Sigmoid colon (tissue), 7 donors: Measurements from ENCODE around the gene FOXQ1. TPM values are rescaled to one million over a fixed set of nuclear protein-coding genes. Genes with fewer than 3 reads are reported as not detected.

Source experiments
- DNase-seq: peaks from one replicate; pipeline ENCODE4 v3.0.0-alpha.2; 2019
- H3K27ac ChIP-seq, 4 donors: fragments of 200-600 bp; sonication (generic); one replicate each; pipeline ENCODE4 v1.5.1; 2016 to 2019; ENCODE audit warnings: mild to moderate bottlenecking in 1 of 4
- H3K27me3 ChIP-seq, 3 donors: fragments of 200-600 bp; sonication (generic); one replicate each; pipeline ENCODE4 v1.5.1; 2019; ENCODE audit warnings: mild to moderate bottlenecking in 1 of 3
- H3K36me3 ChIP-seq, 4 donors: fragments of 200-600 bp; sonication (generic); one replicate each; pipeline ENCODE4 v1.5.1; 2016 to 2019
- H3K4me1 ChIP-seq, 4 donors: fragments of 200-600 bp; sonication (generic); one replicate each; pipeline ENCODE4 v1.5.1; 2017 to 2019
- H3K4me3 ChIP-seq, 4 donors: fragments of 200-600 bp; sonication (generic); one replicate each; pipeline ENCODE4 v1.5.1; 2017 to 2019; ENCODE audit warnings: mild to moderate bottlenecking in 2 of 4, moderate library complexity in 1 of 4
- H3K9me3 ChIP-seq, 4 donors: fragments of 200-600 bp in 3 of 4; sonication (generic) in 3 of 4; one replicate each; pipeline versions ENCODE4 v1.5.1 to v1.6.1; 2013 to 2019
- CTCF ChIP-seq, 4 experiments: fragments of 450-650 bp in 3 of 4; fragments of 200-600 bp in 1 of 4; IDR thresholded peaks; one replicate each; pipeline ENCODE4 v1.5.1; 2016 to 2019; ENCODE audit warnings: antibody characterized with exemption in 4 of 4, mild to moderate bottlenecking in 3 of 4, moderate library complexity in 2 of 4
- EP300 ChIP-seq, 4 donors: sonication (generic); formaldehyde crosslinking; IDR thresholded peaks; one replicate each; pipeline ENCODE4 v1.6.1; 2017; ENCODE audit warnings: antibody characterized with exemption in 4 of 4
- POLR2A ChIP-seq, 2 donors: fragments of 450-650 bp; IDR thresholded peaks; one replicate each; pipeline ENCODE4 v1.6.1; 2016; ENCODE audit warnings: antibody characterized with exemption in 2 of 2, mild to moderate bottlenecking in 2 of 2, moderate library complexity in 2 of 2
- POLR2AphosphoS5 ChIP-seq, 4 donors: sonication (generic); formaldehyde crosslinking; IDR thresholded peaks; one replicate each; pipeline ENCODE4 v1.6.1; 2017; ENCODE audit warnings: antibody characterized with exemption in 4 of 4
- WGBS, 2 donors: extraction: QIAGEN DNeasy Blood & Tissue Kit; methylation state at CpG; one replicate each; pipeline ENCODE4 v1.1.7; 2013; 5-methylcytosine and 5-hydroxymethylcytosine counted together
- intact Hi-C: fragments of 100-400 bp; cut with DNase I; formaldehyde crosslinking; loops from one replicate; pipeline ENCODE4 v1.15.1; 2023
- polyA plus RNA-seq, 3 donors: library from polyadenylated mRNA; stranded (reverse); fragments of 200-250 nt; gene quantifications; one replicate each; pipeline ENCODE4 v1.2.3, GENCODE V29; 2013
- total RNA-seq, 4 donors: library from RNA; depleted of rRNA; stranded (reverse); fragments of >200 nt; gene quantifications; one replicate each; pipeline ENCODE4 v1.1.0, GENCODE V29; 2016
- donor health status: healthy with polysubstance abuse.
- donor health status: Bipolar disorder and iron deficiency.
- donor health status: healthy.

Gene FOXQ1
- total and polyA plus RNA-seq, 7 donors: 0.33 to 0.60 (median 0.34) TPM; not detected in 4

- no peak overlapping the region for H3K27ac ChIP-seq
- no peaks in the 10 kb centered on the region for H3K4me1 ChIP-seq
- H3K4me3 ChIP-seq: no peak overlapping the region
- 15 to 63% methylated on average over 3 of the region's 3 CpGs for WGBS, 2 donors
- no peak for TF ChIP-seq POLR2AphosphoS5 (IDR thresholded peaks at IDR 0.05)
- TF ChIP-seq EP300 (IDR thresholded peaks at IDR 0.05): no peak
- no peak for TF ChIP-seq CTCF (IDR thresholded peaks at IDR 0.05)
- no peak for TF ChIP-seq POLR2A (IDR thresholded peaks at IDR 0.05)
- DNase-seq: no peak
- H3K36me3 ChIP-seq: no peaks in the 10 kb centered on the region
- intact Hi-C loops: no loop called here
- H3K9me3 ChIP-seq: no peaks in the 10 kb centered on the region
- H3K27me3 ChIP-seq: peaks cover 0 to 5% (median 0%) of the 10 kb centered on the region in 3 donors
Measured at GRCh38 chr6:1283501-1283900, 28.4 kb upstream of the FOXQ1 start.

GRCh38 chr6:1285556-1285955 is 26.3 kb upstream of the FOXQ1 start:
- TF ChIP-seq POLR2A (IDR thresholded peaks at IDR 0.05): no peak
- TF ChIP-seq EP300 (IDR thresholded peaks at IDR 0.05): no peak
- TF ChIP-seq CTCF (IDR thresholded peaks at IDR 0.05): no peak
- TF ChIP-seq POLR2AphosphoS5 (IDR thresholded peaks at IDR 0.05): no peak
- WGBS, 2 donors: 64 to 81% methylated on average over 6 of the region's 6 CpGs
- H3K27me3 ChIP-seq: peaks cover 0 to 12% (median 0%) of the 10 kb centered on the region in 3 donors
- DNase-seq: no peak
- H3K36me3 ChIP-seq: no peaks in the 10 kb centered on the region
- intact Hi-C loops: no loop called here
- H3K4me1 ChIP-seq: no peaks in the 10 kb centered on the region
- no peak overlapping the region for H3K27ac ChIP-seq
- H3K4me3 ChIP-seq: no peak overlapping the region
- H3K9me3 ChIP-seq: no peaks in the 10 kb centered on the region

GRCh38 chr6:1285956-1286355 is 25.9 kb upstream of the FOXQ1 start:
- TF ChIP-seq POLR2A (IDR thresholded peaks at IDR 0.05) (no peak), POLR2AphosphoS5 (IDR thresholded peaks at IDR 0.05) (no peak), EP300 (IDR thresholded peaks at IDR 0.05) (no peak), CTCF (IDR thresholded peaks at IDR 0.05) (no peak)
- Histone ChIP-seq H3K36me3 (no peaks in the 10 kb centered on the region), H3K9me3 (no peaks in the 10 kb centered on the region), H3K4me1 (no peaks in the 10 kb centered on the region), H3K27ac (no peak overlapping the region), H3K4me3 (no peak overlapping the region), H3K27me3 (peaks cover 0 to 12% (median 0%) of the 10 kb centered on the region in 3 donors)
- intact Hi-C loops: no loop called here
- 29 to 71% methylated on average over 4 of the region's 4 CpGs for WGBS, 2 donors
- no peak for DNase-seq

GRCh38 chr6:1287103-1287591 is 24.8 kb upstream of the FOXQ1 start:
- TF ChIP-seq POLR2AphosphoS5 (IDR thresholded peaks at IDR 0.05) (no peak), CTCF (IDR thresholded peaks at IDR 0.05) (no peak), POLR2A (IDR thresholded peaks at IDR 0.05) (no peak), EP300 (IDR thresholded peaks at IDR 0.05) (no peak)
- WGBS, 2 donors: 53 to 72% methylated on average over 7 of the region's 7 CpGs
- intact Hi-C loops: no loop called here
- DNase-seq: no peak
- no peaks in the 10 kb centered on the region for H3K36me3 ChIP-seq
- no peaks in the 10 kb centered on the region for H3K4me1 ChIP-seq
- no peak overlapping the region for H3K4me3 ChIP-seq
- H3K9me3 ChIP-seq: no peaks in the 10 kb centered on the region
- H3K27me3 ChIP-seq: peaks cover 0 to 7% (median 0%) of the 10 kb centered on the region in 3 donors
- H3K27ac ChIP-seq: no peak overlapping the region

- no peak for DNase-seq
- Histone ChIP-seq H3K27ac (no peak overlapping the region), H3K27me3 (peaks cover 0 to 7% (median 0%) of the 10 kb centered on the region in 3 donors), H3K36me3 (no peaks in the 10 kb centered on the region), H3K4me3 (no peak overlapping the region), H3K4me1 (no peaks in the 10 kb centered on the region), H3K9me3 (no peaks in the 10 kb centered on the region)
- intact Hi-C loops: no loop called here
- 82 to 86% methylated on average over 6 of the region's 6 CpGs for WGBS, 2 donors
- TF ChIP-seq POLR2AphosphoS5 (IDR thresholded peaks at IDR 0.05): no peak
- no peak for TF ChIP-seq POLR2A (IDR thresholded peaks at IDR 0.05)
- no peak for TF ChIP-seq CTCF (IDR thresholded peaks at IDR 0.05)
- no peak for TF ChIP-seq EP300 (IDR thresholded peaks at IDR 0.05)
Measured at GRCh38 chr6:1290086-1290485, 21.8 kb upstream of the FOXQ1 start.
